Activated T-helper 1 cell treated with anti-CD3 and anti-CD28 coated beads, Interleukin-2, amount 50 U/mL, for 16 hours (primary cell): Measurements from ENCODE around the gene ST8SIA2.
"Not testable (repeated sequence)": the region's sequence is repeated elsewhere in the genome, so short reads cannot be mapped to it uniquely, and the experiment has no call there.

Experiments used
- DNase-seq, 2 donors: peaks; one replicate each; pipeline ENCODE4 v3.0.0-alpha.2; 2020; ENCODE audit warnings: low read depth in 1 of 2, low spot score in 1 of 2

The ST8SIA2 gene

GRCh38 chr15:92435145-92435544 is 41.5 kb downstream of the ST8SIA2 start:
- DNase-seq, result no peak

- DNase-seq, result no peak
These were observed 44.8 kb downstream of the ST8SIA2 start for GRCh38 chr15:92438471-92438870.

- no peak for DNase-seq
These were observed 49.7 kb downstream of the ST8SIA2 start for GRCh38 chr15:92443381-92443780.

GRCh38 chr15:92444631-92445030 is 51.0 kb downstream of the ST8SIA2 start:
- DNase-seq, result no peak

DNA sequence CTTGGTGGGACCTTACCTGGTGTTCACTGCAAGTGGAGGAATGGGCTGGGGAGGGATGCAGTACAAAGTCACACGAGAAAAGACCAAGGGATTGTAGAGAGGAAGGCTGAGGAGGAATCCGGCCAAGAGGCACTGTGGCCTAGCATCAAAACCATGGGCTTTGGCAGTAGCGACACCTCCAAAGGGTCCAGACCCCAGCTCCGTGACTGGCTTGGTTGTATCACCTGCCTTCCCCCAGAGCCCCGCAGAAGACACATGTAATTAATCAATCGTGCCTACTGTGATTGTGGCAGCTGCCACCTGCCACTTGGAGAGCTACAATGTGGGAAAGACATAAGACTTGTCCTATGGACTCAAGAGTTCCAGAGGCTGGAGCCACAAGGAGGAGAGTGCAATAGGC is 54.7 kb downstream of the ST8SIA2 start:
- DNase-seq, result no peak

- DNase-seq, result no peak
These were observed 55.8 kb downstream of the ST8SIA2 start for GRCh38 chr15:92449476-92449875.

- no peak for DNase-seq
These were observed 57.6 kb downstream of the ST8SIA2 start for GRCh38 chr15:92451225-92451825.

DNA sequence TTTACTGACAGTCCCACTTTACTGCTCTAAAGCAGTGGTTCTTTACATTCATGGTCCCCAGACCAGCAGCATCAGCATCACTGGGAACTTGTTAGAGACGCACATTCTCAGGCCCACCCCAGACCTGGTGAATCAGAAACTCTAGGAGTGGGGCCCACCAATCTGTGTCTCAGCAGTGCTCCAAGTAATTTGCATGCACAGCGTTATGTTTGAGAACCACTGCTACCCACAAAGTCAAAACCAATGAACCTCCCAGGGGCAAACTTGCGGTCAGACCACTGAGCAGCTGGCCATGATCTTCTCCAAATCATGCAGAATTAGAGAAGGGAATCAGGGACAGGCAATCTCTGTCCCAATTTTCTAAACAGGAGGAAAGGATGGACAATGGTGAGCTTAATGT is 58.5 kb downstream of the ST8SIA2 start:
- DNase-seq, result no peak

- DNase-seq, result no peak
These were observed 59.9 kb downstream of the ST8SIA2 start for GRCh38 chr15:92453607-92454006.

DNA sequence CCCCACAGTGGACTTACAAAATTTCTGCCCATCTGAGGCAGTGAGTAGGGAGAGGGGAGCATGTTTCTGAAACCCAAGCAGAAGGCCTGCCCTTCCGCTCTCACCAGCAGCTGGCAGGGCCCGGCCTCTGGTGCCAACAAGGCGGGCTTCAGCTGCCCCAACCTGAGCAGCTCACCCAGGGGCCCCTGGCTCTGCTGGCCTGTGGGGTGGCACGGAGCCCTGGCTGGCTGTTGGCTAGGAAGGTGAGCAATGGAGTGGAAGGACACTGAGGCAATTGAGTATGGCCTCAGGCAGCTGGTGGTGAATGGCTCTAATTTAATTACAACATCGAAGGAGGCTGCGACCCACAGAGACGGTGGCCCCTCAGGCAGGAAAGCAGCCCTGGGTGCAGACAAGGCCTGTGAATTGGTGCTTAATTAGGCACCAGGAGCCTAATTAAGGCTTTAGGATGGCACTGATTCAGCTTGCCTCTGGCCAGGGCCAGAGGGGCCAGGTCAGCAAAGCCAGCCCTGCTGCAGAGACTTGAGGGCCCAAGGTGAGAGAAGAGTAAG is 60.9 kb downstream of the ST8SIA2 start:
- no peak for DNase-seq

DNA sequence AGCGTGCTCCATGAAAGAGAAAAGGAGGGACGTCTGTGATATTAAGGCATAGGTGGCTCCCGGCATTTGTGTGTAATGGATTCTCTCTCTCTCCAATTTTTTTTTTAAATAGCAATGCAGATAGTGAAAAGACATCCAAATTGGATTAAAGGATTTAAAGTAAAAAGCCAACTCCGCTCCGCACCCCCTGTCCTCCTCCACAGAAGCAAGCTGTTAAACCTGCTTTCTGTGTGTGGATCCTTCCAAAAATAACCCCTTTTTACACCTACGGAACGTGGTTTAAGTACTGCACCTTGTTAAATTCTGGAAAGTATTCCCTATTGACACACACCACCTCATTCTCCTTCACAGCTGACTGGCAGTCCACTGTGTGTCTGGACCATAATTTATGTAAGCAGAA is 61.6 kb downstream of the ST8SIA2 start:
- DNase-seq, result no peak

- DNase-seq, result no peak
These were observed 63.9 kb downstream of the ST8SIA2 start for GRCh38 chr15:92457471-92458041.

DNA sequence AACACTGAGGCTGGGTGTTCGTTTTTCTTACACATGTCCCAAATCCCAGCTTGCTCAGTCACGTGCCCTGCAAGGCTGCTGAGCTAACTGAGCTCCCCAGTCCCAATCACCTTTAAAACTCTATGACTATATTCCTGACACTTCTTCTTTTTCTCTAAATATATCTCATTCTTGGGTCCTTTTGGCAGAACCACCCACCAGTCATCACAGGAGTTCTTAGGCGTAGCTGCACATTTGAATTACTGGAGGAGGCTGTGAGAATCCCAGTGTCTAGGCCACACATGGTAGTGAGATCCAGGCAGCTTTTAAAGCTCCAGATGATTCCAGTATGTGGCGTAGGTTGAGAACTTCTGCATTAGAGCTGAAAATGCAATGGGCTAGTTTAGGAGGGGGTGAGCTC is 66.3 kb downstream of the ST8SIA2 start:
- DNase-seq, result no peak

DNA sequence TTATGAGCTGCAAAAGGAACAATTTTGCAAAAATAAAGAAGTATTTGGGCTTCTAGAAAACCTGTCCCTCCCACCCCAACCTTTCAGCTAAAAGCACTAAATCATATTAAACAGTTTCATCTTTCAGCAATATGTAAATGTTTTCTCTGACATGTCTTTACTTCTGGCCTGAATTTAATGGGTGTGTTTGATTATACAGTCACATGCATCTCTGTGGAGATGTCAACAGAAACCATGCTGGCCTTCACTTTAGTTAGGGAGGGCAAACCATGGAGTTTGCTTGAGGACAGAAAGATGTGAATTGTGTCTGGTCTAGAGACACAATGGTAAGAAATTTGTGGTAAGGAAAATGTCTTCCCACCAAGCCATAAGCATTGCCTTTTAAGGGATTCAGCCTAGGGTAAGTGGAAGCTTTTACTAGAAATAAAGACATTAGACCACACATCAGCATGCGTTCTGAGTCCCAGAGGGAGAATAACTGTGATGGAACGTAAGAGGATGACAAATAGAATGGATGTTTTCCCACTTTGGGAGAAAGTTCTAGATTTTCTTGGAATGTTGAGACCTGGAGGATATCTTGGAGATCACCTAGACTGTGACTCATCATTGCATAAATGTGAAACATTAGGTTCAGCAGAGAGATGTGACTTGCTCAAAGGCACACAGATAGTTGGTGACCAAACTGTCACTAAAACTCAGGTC is 68.9 kb downstream of the ST8SIA2 start:
- no peak for DNase-seq

- DNase-seq, result no peak
These were observed 69.7 kb downstream of the ST8SIA2 start for GRCh38 chr15:92463352-92463751.

DNA sequence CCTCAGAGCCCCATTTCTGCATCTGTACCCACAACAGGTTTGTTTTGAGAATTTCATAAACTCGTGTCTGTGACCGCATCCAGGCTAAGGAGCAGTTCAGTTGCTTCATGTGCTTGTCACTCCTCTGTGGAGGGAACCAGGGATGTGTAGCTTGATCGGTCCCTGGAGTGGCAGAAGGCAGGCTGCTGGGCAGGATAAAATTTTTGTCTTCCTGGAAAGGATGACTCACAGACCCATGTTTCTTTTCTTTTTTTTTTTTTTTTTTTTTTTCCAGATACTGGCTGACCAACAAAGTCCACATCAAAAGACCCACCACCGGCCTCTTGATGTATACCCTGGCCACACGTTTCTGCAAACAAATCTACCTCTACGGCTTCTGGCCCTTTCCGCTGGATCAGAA is 70.1 kb downstream of the ST8SIA2 start:
- no peak for DNase-seq

- DNase-seq, result no peak
These were observed 73.2 kb downstream of the ST8SIA2 start for GRCh38 chr15:92466834-92467233.

DNA sequence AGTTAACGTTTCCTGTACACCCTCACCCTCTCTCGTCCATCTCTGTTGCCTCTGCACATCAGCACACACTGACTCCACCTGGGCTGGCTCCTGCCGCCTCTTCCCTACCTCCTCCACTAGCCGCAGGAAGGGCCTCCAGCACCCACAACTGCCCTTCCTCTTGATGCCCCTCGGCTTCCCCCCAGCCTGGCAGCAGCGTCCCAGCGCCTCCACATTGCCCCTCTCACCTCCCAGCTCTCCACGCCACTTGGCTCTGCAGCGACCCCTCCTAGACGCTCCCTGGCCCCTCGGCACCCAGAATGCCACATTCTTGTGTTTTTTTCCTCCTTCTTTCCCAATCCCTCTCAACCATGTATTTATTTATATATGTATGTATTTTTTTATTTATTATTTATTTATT is 73.6 kb downstream of the ST8SIA2 start:
- no peak for DNase-seq

GRCh38 chr15:92468991-92469390 is 75.3 kb downstream of the ST8SIA2 start:
- no peak for DNase-seq

- DNase-seq, result no peak
These were observed 77.6 kb downstream of the ST8SIA2 start for GRCh38 chr15:92471288-92471687.

DNA sequence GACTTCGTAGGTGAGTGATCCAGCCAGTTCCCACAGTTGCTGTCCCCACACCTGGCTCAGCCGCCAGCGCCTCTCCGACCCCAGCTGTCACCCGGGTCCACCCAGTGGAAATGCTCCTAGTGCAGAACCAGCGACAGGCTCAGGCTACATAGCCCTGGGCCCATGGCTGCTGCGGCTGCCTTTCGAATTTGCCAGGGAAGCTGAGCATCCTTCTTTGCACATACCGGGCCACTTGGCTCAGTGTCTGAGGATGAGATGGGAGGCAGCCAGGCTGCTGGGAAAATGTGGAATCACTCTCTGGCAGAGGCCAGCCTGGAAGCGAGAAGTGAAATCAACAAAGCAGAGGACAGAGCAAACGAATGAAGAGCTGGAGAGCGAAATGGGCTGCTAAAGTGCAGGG is 80.1 kb downstream of the ST8SIA2 start:
- DNase-seq, result no peak

- DNase-seq, result not testable (repeated sequence)
These were observed 86.0 kb downstream of the ST8SIA2 start for GRCh38 chr15:92479730-92480129.
